ENCODE measurements around the gene RAB3C.

RAB3C gene

DNA sequence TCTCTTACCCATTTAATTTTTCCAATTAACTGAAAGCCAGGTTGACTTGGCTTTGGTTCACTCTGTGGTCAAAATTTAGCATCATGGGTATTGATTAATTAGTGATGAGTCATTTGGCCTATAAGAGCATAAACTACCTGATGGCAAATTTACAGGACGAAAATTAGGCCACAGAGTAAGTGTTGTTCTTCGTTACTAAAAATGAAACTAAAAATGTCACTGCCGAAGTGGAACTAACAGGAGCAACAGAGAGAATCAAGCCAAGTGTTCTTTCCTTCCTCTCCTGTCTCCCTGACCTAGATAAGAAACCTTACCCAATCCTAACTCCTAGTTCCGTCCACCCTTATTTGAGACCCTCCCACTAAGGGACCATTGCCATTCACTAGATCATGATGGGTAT is 176.9 kb downstream of the RAB3C start:
- H3K27ac Mint-ChIP-seq, result peak overlapping the region in 1 of 3 experiments; percentile 6
- no peaks in the 10 kb centered on the region for H3K27me3 Mint-ChIP-seq (ENCODE audit: low read depth)
- no peaks in the 10 kb centered on the region for H3K9me3 Mint-ChIP-seq
- H3K4me3 Mint-ChIP-seq, result no peak overlapping the region
- TF ChIP-seq, protein P1, sequence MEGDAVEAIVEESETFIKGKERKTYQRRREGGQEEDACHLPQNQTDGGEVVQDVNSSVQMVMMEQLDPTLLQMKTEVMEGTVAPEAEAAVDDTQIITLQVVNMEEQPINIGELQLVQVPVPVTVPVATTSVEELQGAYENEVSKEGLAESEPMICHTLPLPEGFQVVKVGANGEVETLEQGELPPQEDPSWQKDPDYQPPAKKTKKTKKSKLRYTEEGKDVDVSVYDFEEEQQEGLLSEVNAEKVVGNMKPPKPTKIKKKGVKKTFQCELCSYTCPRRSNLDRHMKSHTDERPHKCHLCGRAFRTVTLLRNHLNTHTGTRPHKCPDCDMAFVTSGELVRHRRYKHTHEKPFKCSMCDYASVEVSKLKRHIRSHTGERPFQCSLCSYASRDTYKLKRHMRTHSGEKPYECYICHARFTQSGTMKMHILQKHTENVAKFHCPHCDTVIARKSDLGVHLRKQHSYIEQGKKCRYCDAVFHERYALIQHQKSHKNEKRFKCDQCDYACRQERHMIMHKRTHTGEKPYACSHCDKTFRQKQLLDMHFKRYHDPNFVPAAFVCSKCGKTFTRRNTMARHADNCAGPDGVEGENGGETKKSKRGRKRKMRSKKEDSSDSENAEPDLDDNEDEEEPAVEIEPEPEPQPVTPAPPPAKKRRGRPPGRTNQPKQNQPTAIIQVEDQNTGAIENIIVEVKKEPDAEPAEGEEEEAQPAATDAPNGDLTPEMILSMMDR (IDR thresholded peaks at IDR 0.05; ENCODE audit: unreplicated experiment in 3 of 3), result no peak
- H3K36me3 Mint-ChIP-seq (ENCODE audit: low read depth), result no peaks in the 10 kb centered on the region
- peaks cover 5% of the 10 kb centered on the region for H3K4me1 Mint-ChIP-seq

DNA sequence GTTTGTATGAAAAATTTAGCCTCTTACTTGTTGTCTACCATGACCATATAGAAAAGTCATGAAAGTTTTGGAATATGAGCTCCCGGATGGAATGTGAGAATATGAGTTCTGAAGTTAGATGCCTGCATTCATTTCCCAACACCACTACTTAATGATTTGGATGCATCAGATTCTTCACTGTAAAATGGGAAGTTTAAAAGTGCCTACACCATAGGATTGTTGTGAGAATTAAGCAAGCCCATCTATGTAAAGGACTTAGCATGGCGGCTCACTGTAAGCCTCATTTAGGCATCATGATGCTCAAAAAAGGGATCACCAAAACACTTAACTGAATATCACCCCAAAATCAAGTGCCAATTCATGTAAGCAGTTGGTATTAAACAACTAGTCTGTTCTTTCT is 177.3 kb downstream of the RAB3C start:
- Mint-ChIP-seq H3K4me1 (peaks cover 5% of the 10 kb centered on the region), H3K36me3 (ENCODE audit: low read depth) (no peaks in the 10 kb centered on the region), H3K9me3 (no peaks in the 10 kb centered on the region), H3K27me3 (ENCODE audit: low read depth) (no peaks in the 10 kb centered on the region), H3K27ac (peak overlapping the region in 1 of 3 experiments; percentile 6), H3K4me3 (no peak overlapping the region)
- TF ChIP-seq, protein P1 (IDR thresholded peaks at IDR 0.05; ENCODE audit: unreplicated experiment in 3 of 3), result no peak

DNA sequence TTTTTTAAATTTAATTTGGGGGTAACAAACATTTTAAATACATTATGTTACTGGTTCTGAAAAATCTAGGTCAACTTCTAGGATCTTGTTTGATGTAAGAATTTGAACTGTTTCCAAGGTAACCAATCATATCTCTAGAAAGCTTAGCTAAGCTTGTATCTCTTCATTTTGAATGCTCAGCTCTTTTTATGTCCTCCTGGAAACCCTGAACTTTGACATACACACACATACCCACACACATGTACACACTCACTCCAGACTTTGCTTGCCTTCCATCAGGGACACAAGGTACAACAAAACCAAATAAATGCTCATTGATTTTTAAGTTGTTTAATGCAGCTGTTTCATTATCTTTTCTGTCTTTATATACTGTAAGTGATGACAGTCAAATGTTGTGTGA is 178.5 kb downstream of the RAB3C start:
- no peaks in the 10 kb centered on the region for H3K9me3 Mint-ChIP-seq
- no peaks in the 10 kb centered on the region for H3K36me3 Mint-ChIP-seq (ENCODE audit: low read depth)
- H3K27ac Mint-ChIP-seq, result peak overlapping the region in 2 of 3 experiments; percentile 4 to 6
- peaks cover 3% of the 10 kb centered on the region for H3K27me3 Mint-ChIP-seq (ENCODE audit: low read depth)
- H3K4me1 Mint-ChIP-seq, result peaks cover 5% of the 10 kb centered on the region
- H3K4me3 Mint-ChIP-seq, result no peak overlapping the region
- TF ChIP-seq, protein P1 (IDR thresholded peaks at IDR 0.05; ENCODE audit: unreplicated experiment in 3 of 3), result no peak

- no peak overlapping the region for H3K27ac Mint-ChIP-seq
- H3K9me3 Mint-ChIP-seq, result no peaks in the 10 kb centered on the region
- TF ChIP-seq, protein P1 (IDR thresholded peaks at IDR 0.05; ENCODE audit: unreplicated experiment in 3 of 3), result no peak
- H3K4me3 Mint-ChIP-seq, result no peak overlapping the region
- H3K36me3 Mint-ChIP-seq (ENCODE audit: low read depth), result no peaks in the 10 kb centered on the region
- peaks cover 3% of the 10 kb centered on the region for H3K27me3 Mint-ChIP-seq (ENCODE audit: low read depth)
- peaks cover 5% of the 10 kb centered on the region for H3K4me1 Mint-ChIP-seq
Observed at GRCh38 chr5:58763390-58763789, 180.5 kb downstream of the RAB3C start.

GRCh38 chr5:58764199-58764598 is 181.3 kb downstream of the RAB3C start:
- peaks cover 3% of the 10 kb centered on the region for H3K27me3 Mint-ChIP-seq (ENCODE audit: low read depth)
- no peak overlapping the region for H3K4me3 Mint-ChIP-seq
- H3K4me1 Mint-ChIP-seq, result peaks cover 5% of the 10 kb centered on the region
- no peaks in the 10 kb centered on the region for H3K36me3 Mint-ChIP-seq (ENCODE audit: low read depth)
- no peaks in the 10 kb centered on the region for H3K9me3 Mint-ChIP-seq
- no peak overlapping the region for H3K27ac Mint-ChIP-seq
- TF ChIP-seq, protein P1 (IDR thresholded peaks at IDR 0.05; ENCODE audit: unreplicated experiment in 3 of 3), result no peak

DNA sequence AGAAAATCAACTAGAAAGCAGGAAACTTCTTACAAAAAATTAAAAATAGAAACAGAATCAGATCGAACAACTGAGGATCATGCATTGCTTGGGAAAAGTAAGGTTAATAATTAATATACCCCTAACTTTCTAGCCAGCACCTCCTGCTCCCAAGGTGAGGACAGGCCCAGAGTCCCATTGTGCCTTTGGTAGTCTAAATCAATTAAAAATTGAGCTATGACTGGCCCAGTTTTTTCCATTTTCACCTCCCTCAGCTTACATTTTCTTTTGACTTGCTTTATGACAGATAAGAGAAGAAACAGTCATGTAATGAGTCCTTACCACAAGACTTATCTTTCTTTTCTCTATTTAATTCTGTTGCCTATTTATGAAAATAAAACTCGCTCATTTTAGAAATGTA is 182.2 kb downstream of the RAB3C start:
- no peaks in the 10 kb centered on the region for H3K9me3 Mint-ChIP-seq
- H3K36me3 Mint-ChIP-seq (ENCODE audit: low read depth), result no peaks in the 10 kb centered on the region
- no peak overlapping the region for H3K4me3 Mint-ChIP-seq
- H3K4me1 Mint-ChIP-seq, result peaks cover 5% of the 10 kb centered on the region
- H3K27me3 Mint-ChIP-seq (ENCODE audit: low read depth), result peaks cover 3% of the 10 kb centered on the region
- no peak overlapping the region for H3K27ac Mint-ChIP-seq
- TF ChIP-seq, protein P1 (IDR thresholded peaks at IDR 0.05; ENCODE audit: unreplicated experiment in 3 of 3), result no peak

All from nephron (organoid).